RWPE2 (cell line): ENCODE results near the gene MCM10.

Experiments
- ATAC-seq: fragments of 200-7000 bp; cut with Tn5 transposase; 3 replicates; pipeline ENCODE4 v1.9.1; 2021; ENCODE audit warnings: low read depth
- DNase-seq: peaks from one replicate; pipeline ENCODE4 v3.0.0-alpha.2; 2020; ENCODE audit warnings: low spot score
- H3K27ac ChIP-seq: fragments of 450-650 bp; 2 replicates; pipeline ENCODE4 v1.5.1; 2017; ENCODE audit warnings: mild to moderate bottlenecking; ENCODE audit not compliant: poor library complexity, severe bottlenecking
- H3K27me3 ChIP-seq: fragments of 250-450 bp; sonication (Bioruptor Pico); 2 replicates; pipeline ENCODE4 v1.5.1; 2021; ENCODE audit warnings: mild to moderate bottlenecking, moderate library complexity; ENCODE audit not compliant: insufficient read depth, poor library complexity, severe bottlenecking
- H3K36me3 ChIP-seq: fragments of 250-450 bp; sonication (Bioruptor Pico); 2 replicates; pipeline ENCODE4 v1.5.1; 2020; ENCODE audit warnings: low read depth, mild to moderate bottlenecking, moderate library complexity
- H3K4me1 ChIP-seq: fragments of 250-450 bp; sonication (Bioruptor Pico); 2 replicates; pipeline ENCODE4 v1.5.1; 2021; ENCODE audit warnings: mild to moderate bottlenecking, moderate library complexity; ENCODE audit not compliant: insufficient read depth, poor library complexity, severe bottlenecking
- H3K4me3 ChIP-seq: fragments of 250-450 bp; sonication (Bioruptor Pico); 2 replicates; pipeline ENCODE4 v1.5.1; 2021; ENCODE audit warnings: mild to moderate bottlenecking, moderate library complexity; ENCODE audit not compliant: severe bottlenecking
- H3K9me3 ChIP-seq: fragments of 250-450 bp; sonication (Bioruptor Pico); 2 replicates; pipeline ENCODE4 v1.5.1; 2021; ENCODE audit warnings: mild to moderate bottlenecking, moderate library complexity; ENCODE audit not compliant: severe bottlenecking
- CTCF ChIP-seq: fragments of 450-650 bp; IDR thresholded peaks from one replicate; pipeline ENCODE4 v1.5.1; 2017; ENCODE audit warnings: mild to moderate bottlenecking, moderate library complexity; ENCODE audit not compliant: poor library complexity, severe bottlenecking

The MCM10 gene

DNA sequence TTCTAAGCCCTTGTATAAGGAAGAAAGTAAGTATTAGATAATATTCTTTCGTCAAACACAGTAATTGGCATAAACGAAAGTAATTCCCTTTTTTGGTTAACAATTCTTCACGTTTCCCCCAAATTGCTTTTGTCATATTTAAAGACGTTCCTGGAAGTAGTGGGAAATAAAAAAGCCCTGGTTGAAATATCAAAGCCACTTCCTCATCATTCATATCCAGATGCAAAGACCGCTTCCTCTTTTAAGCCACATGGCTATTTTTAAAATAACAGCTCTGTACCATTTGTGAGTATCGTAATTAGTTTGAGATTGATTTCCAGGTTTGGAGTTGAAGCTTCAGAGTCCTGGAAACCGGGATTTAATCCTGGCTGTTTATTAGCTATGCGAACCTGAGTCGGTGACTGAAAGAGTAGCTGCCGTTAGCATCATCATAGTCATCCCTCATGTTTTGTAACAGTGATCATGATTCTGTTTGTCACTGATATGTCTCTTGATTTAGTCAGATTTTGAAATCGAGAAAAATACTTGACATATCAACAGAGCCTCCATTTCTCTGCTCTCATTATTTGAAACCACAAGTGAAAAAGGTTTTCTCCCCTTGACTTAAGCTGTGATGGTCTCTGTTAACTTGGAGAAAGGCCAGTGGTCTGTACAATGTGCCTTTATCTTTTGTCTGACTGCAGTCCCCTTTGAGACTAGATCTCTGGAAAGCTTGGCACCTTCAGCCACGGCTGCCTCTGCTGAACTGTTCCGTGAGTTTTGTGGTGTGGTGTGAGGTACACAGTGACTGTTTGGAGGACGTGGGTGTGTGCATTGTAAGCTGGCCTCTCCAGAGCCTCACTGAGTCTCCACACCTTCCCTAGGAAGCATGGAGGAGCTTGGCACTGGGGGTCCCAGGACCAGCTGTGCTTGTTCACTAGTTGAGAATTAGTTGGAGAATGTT is 43.2 kb upstream of the MCM10 start:
- Histone ChIP-seq H3K27ac (no peak overlapping the region), H3K36me3 (peaks cover 74% of the 10 kb centered on the region), H3K4me3 (no peak overlapping the region), H3K27me3 (no peaks in the 10 kb centered on the region), H3K4me1 (no peaks in the 10 kb centered on the region), H3K9me3 (no peaks in the 10 kb centered on the region)
- DNase-seq = no peak
- no peak for TF ChIP-seq CTCF
- no peak for ATAC-seq

GRCh38 chr10:13118784-13119410 is 42.5 kb upstream of the MCM10 start:
- no peak for TF ChIP-seq CTCF
- DNase-seq = no peak

DNA sequence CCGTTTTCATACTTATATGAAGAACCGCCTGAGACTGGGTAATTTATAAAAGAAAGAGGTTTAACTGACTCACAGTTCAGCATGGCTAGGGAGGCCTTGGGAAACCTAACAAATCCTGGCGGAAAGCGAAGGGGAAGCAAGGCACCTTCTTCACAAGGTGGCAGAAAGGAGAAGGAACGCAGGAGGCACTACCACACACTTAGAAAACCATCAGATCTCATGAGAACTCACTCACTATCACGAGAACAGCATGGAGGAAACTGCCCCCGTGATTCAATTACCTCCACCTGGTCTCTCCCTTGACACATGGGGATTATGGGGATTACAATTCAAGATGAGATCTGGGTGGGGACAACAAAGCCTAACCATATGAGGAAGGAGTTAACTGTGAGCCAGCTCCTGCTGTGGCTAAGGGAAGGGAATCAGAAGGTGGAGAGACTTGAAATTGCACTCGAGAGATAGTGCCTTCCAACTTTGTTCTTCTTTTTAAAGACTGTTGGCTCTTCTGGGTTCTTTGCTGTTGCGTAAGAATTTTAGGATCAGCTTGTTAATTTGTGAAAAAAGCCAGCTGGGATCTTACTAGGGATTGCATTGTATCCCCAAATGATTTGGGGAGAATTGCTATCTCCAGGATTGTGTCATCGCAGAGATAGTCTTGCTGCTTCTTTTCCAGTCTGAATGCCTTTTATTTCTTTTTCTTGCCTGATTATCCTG is 40.4 kb upstream of the MCM10 start:
- Histone ChIP-seq H3K36me3 (peaks cover 84% of the 10 kb centered on the region), H3K27ac (no peak overlapping the region), H3K9me3 (no peaks in the 10 kb centered on the region), H3K4me3 (no peak overlapping the region), H3K4me1 (no peaks in the 10 kb centered on the region), H3K27me3 (no peaks in the 10 kb centered on the region)
- ATAC-seq (no peak), DNase-seq (no peak)
- TF ChIP-seq CTCF = no peak

More at GRCh38 chr10:13118784-13119410, 42.5 kb upstream of the MCM10 start:
- ATAC-seq = no peak
- Histone ChIP-seq H3K4me3 (no peak overlapping the region), H3K4me1 (no peaks in the 10 kb centered on the region), H3K27ac (no peak overlapping the region), H3K27me3 (no peaks in the 10 kb centered on the region), H3K36me3 (peaks cover 74% of the 10 kb centered on the region), H3K9me3 (no peaks in the 10 kb centered on the region)

DNA sequence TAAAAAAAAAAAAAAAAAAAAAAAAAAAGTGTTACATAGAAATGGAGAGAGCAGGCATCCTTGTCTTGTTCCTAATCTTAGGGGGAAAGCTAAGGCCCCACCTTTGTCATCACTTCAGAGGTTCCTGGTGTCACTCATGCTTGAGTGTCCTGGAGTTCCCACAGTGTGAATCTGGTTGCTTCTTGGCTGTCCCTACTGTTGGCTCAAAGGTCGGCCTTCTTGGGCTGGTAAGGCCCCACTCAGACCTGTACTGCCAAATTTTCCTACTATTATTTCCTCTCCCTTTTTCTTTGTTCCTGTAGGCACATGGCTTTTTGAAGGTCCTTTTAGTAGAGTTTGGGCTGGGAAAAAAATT is 39.9 kb upstream of the MCM10 start:
- no peak for ATAC-seq
- no peak for TF ChIP-seq CTCF

More for the DNA sequence above, 39.9 kb upstream of the MCM10 start:
- no peaks in the 10 kb centered on the region for H3K9me3 ChIP-seq
- no peak overlapping the region for H3K27ac ChIP-seq
- peaks cover 83% of the 10 kb centered on the region for H3K36me3 ChIP-seq
- H3K27me3 ChIP-seq = no peaks in the 10 kb centered on the region
- no peaks in the 10 kb centered on the region for H3K4me1 ChIP-seq
- DNase-seq = no peak
- H3K4me3 ChIP-seq = no peak overlapping the region
